IMR-90 (cell line): ENCODE data around the gene ACOD1. TPM values are rescaled to one million over a fixed set of nuclear protein-coding genes. Genes with fewer than 3 reads are reported as not detected.

Experiments
- ATAC-seq: fragments of 200-7000 bp; cut with Tn5 transposase; 2 replicates; pipeline ENCODE4 v1.9.1; 2020; ENCODE audit warnings: low read depth, mild to moderate bottlenecking, moderate library complexity
- BruUV-seq: library from RNA; stranded (reverse); fragments of 400-500 nt; replicated peaks from 2 replicates; lab custom pipeline; 2021; lab: Mats Ljungman, UMichigan
- CTCF ChIA-PET: fragments of 300-600 bp; formaldehyde crosslinking; extraction: SDS; loops from one replicate; lab custom pipeline; 2021; ENCODE audit warnings: antibody characterized with exemption; lab: Yijun Ruan, JAX
- POLR2A ChIA-PET: fragments of 300-600 bp; sonication (Branson Sonifier 250); formaldehyde crosslinking; loops from one replicate; lab custom pipeline; 2022; ENCODE audit warnings: antibody characterized with exemption; ENCODE audit not compliant: unreplicated experiment; lab: Charles Lee
- DNase-seq: peaks from one replicate; pipeline ENCODE4 v3.0.0; 2013
- H2AFZ ChIP-seq: replicated peaks from 2 replicates; pipeline ENCODE3; 2013; ENCODE audit warnings: low read length, mild to moderate bottlenecking; ENCODE audit not compliant: poor library complexity
- H2AK5ac ChIP-seq: 2 replicates; pipeline ENCODE4 v1.6.1; 2013; ENCODE audit warnings: low read depth, low read length, inconsistent platforms
- H2AK9ac ChIP-seq: replicated peaks from 2 replicates; pipeline ENCODE3; 2013; ENCODE audit warnings: mild to moderate bottlenecking, low read depth, low read length, moderate library complexity; ENCODE audit not compliant: poor library complexity
- H2BK120ac ChIP-seq: 2 replicates; pipeline ENCODE4 v1.6.1; 2013; ENCODE audit warnings: low read depth, low read length, inconsistent platforms
- H2BK15ac ChIP-seq: 3 replicates; pipeline ENCODE4 v1.6.1; 2013; ENCODE audit warnings: low read depth, low read length, inconsistent platforms
- H2BK20ac ChIP-seq: 2 replicates; pipeline ENCODE4 v1.6.1; 2013; ENCODE audit warnings: low read depth, mild to moderate bottlenecking, inconsistent platforms, low read length, moderate library complexity
- H2BK5ac ChIP-seq: 2 replicates; pipeline ENCODE4 v1.6.1; 2013; ENCODE audit warnings: mild to moderate bottlenecking, low read depth, low read length, inconsistent platforms; ENCODE audit not compliant: poor library complexity, severe bottlenecking
- H3K14ac ChIP-seq: replicated peaks from 2 replicates; pipeline ENCODE4 v1.6.1; 2013; ENCODE audit warnings: low read depth, low read length, inconsistent platforms
- H3K18ac ChIP-seq: 2 replicates; pipeline ENCODE4 v1.6.1; 2013; ENCODE audit warnings: low read depth, low read length, control low read depth
- H3K23ac ChIP-seq: 2 replicates; pipeline ENCODE4 v1.6.1; 2013; ENCODE audit warnings: low read depth, low read length, inconsistent platforms
- H3K27ac ChIP-seq: 2 replicates; pipeline ENCODE4 v1.5.1; 2013; ENCODE audit warnings: mild to moderate bottlenecking, control low read depth, low read length; ENCODE audit not compliant: insufficient read depth
- H3K27me3 ChIP-seq: 2 replicates; pipeline ENCODE4 v1.6.1; 2013; ENCODE audit warnings: low read length; ENCODE audit not compliant: control insufficient read depth, insufficient read depth
- H3K36me3 ChIP-seq: 2 replicates; pipeline ENCODE4 v1.6.1; 2013; ENCODE audit warnings: low read length, mixed read lengths; ENCODE audit not compliant: control insufficient read depth, insufficient read depth
- H3K4ac ChIP-seq: 2 replicates; pipeline ENCODE4 v1.6.1; 2013; ENCODE audit warnings: low read depth, low read length, inconsistent platforms
- H3K4me1 ChIP-seq: 2 replicates; pipeline ENCODE4 v1.6.1; 2013; ENCODE audit warnings: low read length, mixed read lengths; ENCODE audit not compliant: control insufficient read depth, insufficient read depth
- H3K4me2 ChIP-seq: 2 replicates; pipeline ENCODE4 v1.6.1; 2013; ENCODE audit warnings: low read depth, mild to moderate bottlenecking, control low read depth, low read length, moderate library complexity
- H3K4me3 ChIP-seq: 2 replicates; pipeline ENCODE4 v1.5.1; 2013; ENCODE audit warnings: low read depth, mild to moderate bottlenecking, control low read depth, low read length, moderate library complexity; ENCODE audit not compliant: insufficient read depth
- H3K56ac ChIP-seq: 2 replicates; pipeline ENCODE4 v1.6.1; 2013; ENCODE audit warnings: low read length, inconsistent platforms; ENCODE audit not compliant: insufficient read depth; ENCODE audit errors: extremely low read depth
- H3K79me1 ChIP-seq, 2 experiments: 2 replicates each; pipeline ENCODE4 v1.6.1; 2013; ENCODE audit warnings: low read length in 2 of 2, inconsistent platforms in 1 of 2, low read depth in 1 of 2
- H3K9ac ChIP-seq: 2 replicates; pipeline ENCODE4 v1.6.1; 2013; ENCODE audit warnings: low read depth, low read length, control low read depth
- H3K9me1 ChIP-seq: 2 replicates; pipeline ENCODE4 v1.6.1; 2013; ENCODE audit warnings: low read length, inconsistent platforms; ENCODE audit not compliant: insufficient read depth
- H3K9me3 ChIP-seq: 2 replicates; pipeline ENCODE4 v1.6.1; 2013; ENCODE audit warnings: low read length; ENCODE audit not compliant: control insufficient read depth, insufficient read depth
- H4K20me1 ChIP-seq: 2 replicates; pipeline ENCODE4 v1.6.1; 2013; ENCODE audit warnings: low read length, inconsistent platforms; ENCODE audit not compliant: insufficient read depth
- H4K5ac ChIP-seq: 2 replicates; pipeline ENCODE4 v1.6.1; 2013; ENCODE audit warnings: mild to moderate bottlenecking, low read depth, low read length, control low read depth
- H4K8ac ChIP-seq, 2 experiments: 2 replicates each; pipeline ENCODE4 v1.6.1; 2013; ENCODE audit warnings: low read depth in 2 of 2, low read length in 2 of 2, control low read depth in 1 of 2, inconsistent platforms in 1 of 2
- H4K91ac ChIP-seq: 2 replicates; pipeline ENCODE4 v1.6.1; 2013; ENCODE audit warnings: low read depth, low read length, inconsistent platforms; ENCODE audit not compliant: insufficient read depth
- RAD21 ChIP-seq: IDR thresholded peaks from 2 replicates; pipeline ENCODE4 v1.6.1; 2012; ENCODE audit warnings: low read length, improper control_type of control experiment
- SMC3 ChIP-seq: fragments of 150-350 bp; IDR thresholded peaks from 2 replicates; pipeline ENCODE4 v1.6.1; 2016; ENCODE audit warnings: low read depth, mild to moderate bottlenecking, antibody characterized with exemption, low read length, moderate library complexity
- WGBS, 2 experiments: methylation state at CpG; one replicate each; pipeline versions ENCODE4 v1.1.5 to v1.1.7; 2013; ENCODE audit warnings: missing lambda C conversion rate in 2 of 2; ENCODE audit not compliant: insufficient read length in 1 of 2; ENCODE audit errors: extremely low coverage in 2 of 2; 5-methylcytosine and 5-hydroxymethylcytosine counted together
- dilution Hi-C: fragments of 300-500 bp; cut with HindIII; formaldehyde crosslinking; loops from one replicate; pipeline ENCODE4 v1.14.3; 2018; ENCODE audit warnings: low sequenced_read_pairs; ENCODE audit not compliant: unreplicated experiment
- in situ Hi-C: fragments of 300-500 bp; cut with MboI; formaldehyde crosslinking; loops from 3 replicates; pipeline ENCODE4 v1.14.3; 2019; ENCODE audit warnings: low sequenced_read_pairs, inconsistent platforms, mixed read lengths
- intact Hi-C: fragments of 100-400 bp; cut with micrococcal nuclease; formaldehyde crosslinking; loops from 2 replicates; pipeline ENCODE4 v1.10.0; 2022
- polyA plus RNA-seq, 3 experiments: library from polyadenylated mRNA; depleted of rRNA; stranded (reverse); fragments of >200 nt; gene quantifications; 2 replicates each; pipeline ENCODE4 v1.2.3, GENCODE V29; 2012; ENCODE audit warnings: low replicate concordance in 1 of 3
- total RNA-seq: library from RNA; depleted of rRNA; stranded (reverse); fragments of >200 nt; gene quantifications from 2 replicates; pipeline ENCODE4 v1.2.3, GENCODE V29; 2012

ACOD1 gene
- total and polyA plus RNA-seq, 2 of the 4 experiments (the other 2 are of a cell fraction): not detected

DNA sequence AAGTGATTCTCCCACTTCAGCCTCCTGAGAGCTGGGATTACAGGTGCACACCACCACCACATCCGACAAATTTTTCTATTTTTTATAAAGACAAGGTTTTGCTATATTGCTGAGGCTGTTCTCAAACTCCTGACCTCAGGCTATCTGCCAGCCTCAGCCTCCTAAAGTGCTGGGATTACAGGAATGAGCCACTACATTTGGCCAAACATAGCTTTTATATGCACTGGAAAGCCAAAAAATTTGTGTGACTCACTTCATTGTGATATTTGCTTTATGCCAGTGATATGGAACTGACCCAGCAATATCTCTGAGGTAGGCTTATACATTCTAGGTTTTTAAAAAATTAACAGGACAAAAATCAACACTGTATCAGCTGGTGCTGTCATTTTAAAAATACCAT, 26.8 kb upstream of the ACOD1 start:
- Histone ChIP-seq H3K9ac (no peak overlapping the region), H2AK5ac (no peak overlapping the region), H4K8ac (no peak overlapping the region), H3K14ac (no peak overlapping the region), H3K4ac (no peak overlapping the region), H3K4me3 (no peak overlapping the region), H3K4me1 (peaks cover 4% of the 10 kb centered on the region; the same call in 1 of the 2 replicates), H4K20me1 (no peaks in the 10 kb centered on the region), H3K56ac (no peak overlapping the region), H3K4me2 (no peak overlapping the region), H4K91ac (no peak overlapping the region), H2AFZ (no peak overlapping the region), H3K79me1 (no peaks in the 10 kb centered on the region), H3K9me1 (no peaks in the 10 kb centered on the region), H2BK20ac (no peak overlapping the region), H3K27me3 (peaks cover 7% of the 10 kb centered on the region), H3K36me3 (no peaks in the 10 kb centered on the region), H3K27ac (no peak overlapping the region), H2BK120ac (no peak overlapping the region), H3K23ac (no peak overlapping the region), H3K9me3 (no peaks in the 10 kb centered on the region), H2BK5ac (no peak overlapping the region), H2BK15ac (no peak overlapping the region), H3K18ac (no peak overlapping the region), H4K5ac (no peak overlapping the region), H2AK9ac (no peak overlapping the region)
- ChIA-PET POLR2A (no interaction called here), CTCF (no interaction called here)
- ATAC-seq (no peak; the same call in 1 of the 2 replicates), DNase-seq (no peak)
- TF ChIP-seq SMC3 (no peak), RAD21 (no peak)
- dilution Hi-C loops: no loop called here
- BruUV-seq: no TSS peak
- intact Hi-C loops: no loop called here
- in situ Hi-C loops: loop anchor here (25.0 kb wide), 2 partner anchors 434 to 1234 kb away; no protein-coding TSS in a partner anchor
- no CpG with 5 or more reads among the region's 1 CpG for WGBS, 2 experiments
